ENCODE measurements around the gene NPHP4. TPM values are rescaled to one million over a fixed set of nuclear protein-coding genes. Genes with fewer than 3 reads are reported as not detected.
A peak's percentile ranks its signal among the peaks of the same experiment; 100 is the strongest.

NPHP4 gene
- total RNA-seq, 1 experiment from 2014 or later, result 20.0 TPM

DNA sequence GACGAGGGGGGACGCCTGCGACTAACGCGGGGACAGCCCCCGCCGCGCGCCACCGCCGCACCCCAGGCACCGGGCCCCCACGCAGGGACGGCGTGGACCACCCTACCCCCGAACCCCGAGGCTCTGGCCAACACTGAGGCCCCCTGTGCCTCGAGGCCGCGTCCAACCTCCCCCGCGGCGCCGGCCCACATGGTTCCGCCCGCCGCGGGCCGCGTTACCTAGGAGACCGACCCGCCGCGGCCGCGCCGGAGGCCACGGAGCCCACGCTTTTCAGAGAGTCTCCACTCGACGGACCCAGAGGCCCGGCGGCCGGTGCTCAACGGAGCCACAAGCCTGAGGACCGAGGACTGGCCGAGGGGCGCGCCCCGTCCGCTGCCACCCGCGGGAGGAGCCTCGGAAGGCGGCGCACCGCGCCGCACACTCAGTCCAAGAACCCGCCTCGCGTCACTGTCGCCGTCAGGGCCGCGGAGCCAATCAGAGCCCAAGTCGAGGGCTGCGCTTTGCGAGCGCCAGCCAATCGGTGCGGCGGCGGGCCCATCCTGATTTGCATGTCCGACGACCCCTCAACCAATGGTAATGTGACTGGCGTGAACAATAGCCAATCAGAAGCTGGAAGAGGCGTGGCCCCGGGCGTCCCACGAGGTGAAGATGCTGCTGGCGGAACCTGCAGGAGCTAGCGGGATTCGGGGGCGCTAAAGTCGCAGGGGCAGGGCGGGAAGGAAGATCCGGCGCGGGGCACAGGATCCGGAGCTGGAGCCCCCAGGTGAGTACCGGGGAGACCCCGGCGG is at the start of gene NPHP4 (continued):
- no peak for TF ChIP-seq REST (IDR thresholded peaks at IDR 0.05; ENCODE audit: low read depth)

- CTCF ChIA-PET, result interaction anchor here (1.0 kb wide), 1 partner anchor 203 kb away, joined by 3 read pairs; no protein-coding TSS in a partner anchor
- Histone ChIP-seq H3K9me3 (ENCODE audit: control insufficient read depth in 1 of 2, insufficient read depth in 1 of 2, low read depth in 1 of 2, low read length in 2 of 2) (no peaks in the 10 kb centered on the region), H3K27ac (ENCODE audit: low read depth, low read length) (no peak overlapping the region), H3K36me3 (ENCODE audit: control insufficient read depth in 1 of 2, insufficient read depth in 2 of 2, low read length in 2 of 2) (no peaks in the 10 kb centered on the region), H3K4me1 (ENCODE audit: control insufficient read depth in 1 of 2, insufficient read depth in 2 of 2, low read length in 2 of 2) (no peaks in the 10 kb centered on the region), H4K20me1 (ENCODE audit: insufficient read depth) (no peaks in the 10 kb centered on the region), H3K9ac (ENCODE audit: low read length) (no peak overlapping the region), H3K9me2 (ENCODE audit: insufficient read depth) (no peaks in the 10 kb centered on the region), H3K79me2 (ENCODE audit: insufficient read depth, low read length) (no peaks in the 10 kb centered on the region), H2AFZ (ENCODE audit: low read depth, low read length, poor library complexity, severe bottlenecking) (no peak overlapping the region), H3K4me3 (replicated peaks in 1 of 2; ENCODE audit: low read depth in 1 of 2, low read length in 2 of 2) (no peak overlapping the region), H3K4me2 (ENCODE audit: low read length) (no peak overlapping the region), H3K27me3 (ENCODE audit: insufficient read depth, low read length) (no peaks in the 10 kb centered on the region)
- no peak for DNase-seq (ENCODE audit: low read depth, low spot score)
- TF ChIP-seq ZFX (IDR thresholded peaks at IDR 0.05) (no peak), RAD21 (IDR thresholded peaks at IDR 0.05; ENCODE audit: low read depth) (peak; percentile 79), CTCF (IDR thresholded peaks at IDR 0.05 in 2 of 3, conservative IDR thresholded peaks at IDR 0.05 in 1 of 3; ENCODE audit: borderline replicate concordance in 1 of 3, insufficient read depth in 1 of 3, low read depth in 2 of 3, low read length in 2 of 3) (peak; percentile 55 to 86 (median 79); a peak in 5 of 6 replicates)
- POLR2A ChIA-PET, result no interaction called here
- ATAC-seq, result peak; percentile 88
- RAD21 ChIA-PET (ENCODE audit: low non-redundant PET in 1 of 2, low total read pairs in 2 of 2, uncharacterized antibody in 2 of 2, unreplicated experiment in 2 of 2), result no interaction called here
- intact Hi-C loops (cut with micrococcal nuclease), result no loop called here
- BruUV-seq (replicated peaks), result TSS peak; percentile 31
Measured at GRCh38 chr1:6041432-6042062, 49.3 kb upstream of the NPHP4 start.
